ENCODE results near the gene RNU6-7. TPM values are rescaled to one million over a fixed set of nuclear protein-coding genes. Genes with fewer than 3 reads are reported as not detected.
A peak's percentile ranks its signal among the peaks of the same experiment; 100 is the strongest.

Gene RNU6-7
- total RNA-seq, 1 donor from 2014 or later: not detected

GRCh38 chr14:32203928-32204357, 2.1 kb downstream of the RNU6-7 start:
- peak in 1 of 2 donors; percentile 6 for DNase-seq (ENCODE audit: low read depth in 2 of 2)

GRCh38 chr14:32205554-32205953, 3.7 kb downstream of the RNU6-7 start:
- no peak for DNase-seq (ENCODE audit: low read depth in 2 of 2)

GRCh38 chr14:32205984-32206383, 4.1 kb downstream of the RNU6-7 start:
- DNase-seq (ENCODE audit: low read depth in 2 of 2): no peak

- DNase-seq (ENCODE audit: low read depth in 2 of 2): no peak
Measured at GRCh38 chr14:32206552-32206951, 4.7 kb downstream of the RNU6-7 start.

GRCh38 chr14:32208490-32208889, 6.6 kb downstream of the RNU6-7 start:
- DNase-seq (ENCODE audit: low read depth in 2 of 2): no peak

- DNase-seq (ENCODE audit: low read depth in 2 of 2): no peak
Measured at GRCh38 chr14:32209471-32209870, 7.6 kb downstream of the RNU6-7 start.

GRCh38 chr14:32211068-32211404, 9.2 kb downstream of the RNU6-7 start:
- no peak for DNase-seq (ENCODE audit: low read depth in 2 of 2)

- DNase-seq (ENCODE audit: low read depth in 2 of 2): no peak
Measured at GRCh38 chr14:32212833-32213232, 11.0 kb downstream of the RNU6-7 start.

- no peak for DNase-seq (ENCODE audit: low read depth in 2 of 2)
Measured at GRCh38 chr14:32217301-32217700, 15.5 kb downstream of the RNU6-7 start.

GRCh38 chr14:32224737-32225377, 23.0 kb downstream of the RNU6-7 start:
- peak in 1 of 2 donors; percentile 29 for DNase-seq (ENCODE audit: low read depth in 2 of 2)

GRCh38 chr14:32225378-32225920, 23.6 kb downstream of the RNU6-7 start:
- DNase-seq (ENCODE audit: low read depth in 2 of 2): no peak

- DNase-seq (ENCODE audit: low read depth in 2 of 2): no peak
Measured at GRCh38 chr14:32226056-32226455, 24.2 kb downstream of the RNU6-7 start.

- no peak for DNase-seq (ENCODE audit: low read depth in 2 of 2)
Measured at GRCh38 chr14:32230181-32230580, 28.3 kb downstream of the RNU6-7 start.

GRCh38 chr14:32230695-32231280, 28.9 kb downstream of the RNU6-7 start:
- DNase-seq (ENCODE audit: low read depth in 2 of 2): no peak

- no peak for DNase-seq (ENCODE audit: low read depth in 2 of 2)
Measured at GRCh38 chr14:32232481-32232880, 30.6 kb downstream of the RNU6-7 start.

- no peak for DNase-seq (ENCODE audit: low read depth in 2 of 2)
Measured at GRCh38 chr14:32233260-32233659, 31.4 kb downstream of the RNU6-7 start.

GRCh38 chr14:32244404-32244803, 42.6 kb downstream of the RNU6-7 start:
- DNase-seq (ENCODE audit: low read depth in 2 of 2): no peak

- DNase-seq (ENCODE audit: low read depth in 2 of 2): no peak
Measured at GRCh38 chr14:32246751-32247150, 44.9 kb downstream of the RNU6-7 start.

- DNase-seq (ENCODE audit: low read depth in 2 of 2): no peak
Measured at GRCh38 chr14:32249371-32249770, 47.5 kb downstream of the RNU6-7 start.

GRCh38 chr14:32249780-32250179, 47.9 kb downstream of the RNU6-7 start:
- DNase-seq (ENCODE audit: low read depth in 2 of 2): no peak

GRCh38 chr14:32250681-32251080, 48.8 kb downstream of the RNU6-7 start:
- DNase-seq (ENCODE audit: low read depth in 2 of 2): no peak

- no peak for DNase-seq (ENCODE audit: low read depth in 2 of 2)
Measured at GRCh38 chr14:32251530-32251929, 49.7 kb downstream of the RNU6-7 start.

Data from dermis microvascular lymphatic vessel endothelial cell (primary cell).